Stimulated activated naive CD8-positive, alpha-beta T cell treated with anti-CD3 and anti-CD28 coated beads, Interleukin-15, amount 100 ng/mL, for 72 hours (primary cell): ENCODE data around the gene NUDT16L1.

Experiments used
- ATAC-seq: fragments of 150-1000 bp; cut with Tn5 transposase; 2 replicates; pipeline ENCODE4 v1.10.0; 2021; ENCODE audit warnings: mild to moderate bottlenecking, moderate library complexity
- DNase-seq, 2 donors: peaks; one replicate each; pipeline ENCODE4 v3.0.0; 2021 to 2022
- H3K27ac Mint-ChIP-seq, 2 donors: one replicate each; pipeline ENCODE4 v1.8.0; 2022; ENCODE audit warnings: mild to moderate bottlenecking in 2 of 2, mixed read lengths in 2 of 2, moderate library complexity in 2 of 2
- H3K27me3 Mint-ChIP-seq: one replicate; pipeline ENCODE4 v1.8.0; 2022; ENCODE audit warnings: mixed read lengths
- H3K4me1 Mint-ChIP-seq: one replicate; pipeline ENCODE4 v1.8.0; 2022; ENCODE audit warnings: mild to moderate bottlenecking, mixed read lengths
- H3K4me3 Mint-ChIP-seq, 2 donors: one replicate each; pipeline ENCODE4 v1.8.0; 2022; ENCODE audit warnings: mild to moderate bottlenecking in 2 of 2, mixed read lengths in 2 of 2, moderate library complexity in 1 of 2
- H3K9me3 Mint-ChIP-seq, 2 donors: one replicate each; pipeline ENCODE4 v1.8.0; 2022; ENCODE audit warnings: mixed read lengths in 2 of 2

The NUDT16L1 gene

DNA sequence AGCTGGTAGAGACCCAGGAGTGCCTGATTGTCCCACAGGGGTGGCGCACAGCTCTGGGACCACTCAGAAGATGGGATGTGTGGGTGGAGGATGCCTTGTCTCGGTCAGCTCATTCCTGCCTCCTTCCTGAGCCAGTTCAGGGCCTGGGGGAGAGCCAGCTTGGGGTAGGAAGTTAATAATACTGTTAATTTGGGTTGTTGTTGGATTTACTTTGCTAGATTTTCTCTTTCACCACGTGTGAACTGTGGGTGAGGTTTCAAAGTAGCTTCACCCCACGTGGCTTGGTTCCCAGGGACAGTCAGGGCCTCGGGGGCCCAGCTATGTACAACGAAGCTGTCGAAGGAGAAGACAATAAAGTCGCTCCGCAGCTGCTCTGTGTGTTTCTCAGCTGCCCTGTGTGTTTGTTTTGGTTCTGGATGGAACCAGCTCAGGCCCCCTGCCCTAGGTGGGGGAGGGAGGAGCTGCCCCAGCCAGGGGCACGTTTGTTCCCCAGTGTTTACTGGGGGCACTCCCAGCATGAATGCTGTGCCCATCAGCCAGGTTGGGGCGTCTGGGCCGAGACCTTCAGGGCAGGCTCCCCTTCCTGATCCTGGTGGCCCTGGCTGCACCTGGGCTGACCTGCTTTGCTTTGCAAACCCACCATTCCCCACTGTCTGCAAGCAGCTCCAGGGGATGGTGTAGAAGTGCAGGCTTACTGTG lies 2.3 kb downstream of the NUDT16L1 start:
- no peak for ATAC-seq

DNA sequence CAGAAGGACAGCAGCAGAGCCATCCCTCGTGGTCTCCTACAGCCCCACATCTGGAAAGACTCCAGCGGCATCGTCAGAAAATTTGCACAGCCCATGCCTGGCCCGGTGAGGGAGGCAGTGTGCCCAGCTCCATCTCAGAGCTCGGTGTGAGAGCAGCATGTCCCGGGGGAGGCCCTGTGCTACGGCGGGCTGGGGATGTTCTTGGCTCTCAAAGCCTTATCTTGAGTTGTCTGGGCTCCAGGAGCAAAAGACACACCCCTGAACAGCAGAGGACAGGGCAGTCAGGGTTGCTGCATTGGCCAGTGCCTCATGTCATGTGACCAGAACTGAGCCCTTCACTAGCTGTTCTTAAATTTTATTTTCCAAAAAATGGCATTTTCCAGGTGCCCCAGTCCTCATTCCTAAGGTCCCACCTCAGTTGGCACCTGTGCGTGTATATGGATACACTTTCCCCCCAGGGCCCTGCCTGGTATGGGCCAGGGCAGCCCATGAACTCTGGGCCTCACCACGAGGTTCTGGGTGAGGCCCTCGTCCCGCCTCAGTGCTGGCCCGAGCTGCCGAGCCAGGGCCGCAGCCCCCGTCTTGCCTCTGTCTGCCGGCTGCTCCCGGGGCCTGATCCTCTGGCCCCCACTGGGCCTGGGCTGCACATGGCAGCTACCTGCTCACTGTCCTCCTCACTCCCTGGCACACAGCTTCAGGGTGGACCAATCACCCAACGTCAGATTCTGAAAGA lies 3.0 kb downstream of the NUDT16L1 start:
- Mint-ChIP-seq H3K9me3 (no peaks in the 10 kb centered on the region), H3K27me3 (no peaks in the 10 kb centered on the region), H3K4me3 (no peak overlapping the region), H3K4me1 (peaks cover 61% of the 10 kb centered on the region), H3K27ac (peak overlapping the region; percentile 74 to 93)
- ATAC-seq (no peak), DNase-seq (no peak)

More for the DNA sequence above, 2.3 kb downstream of the NUDT16L1 start:
- H3K27ac Mint-ChIP-seq = peak overlapping the region in 1 of 2 donors; percentile 95
- no peaks in the 10 kb centered on the region for H3K27me3 Mint-ChIP-seq
- no peaks in the 10 kb centered on the region for H3K9me3 Mint-ChIP-seq
- peaks cover 62% of the 10 kb centered on the region for H3K4me1 Mint-ChIP-seq
- peak overlapping the region in 1 of 2 donors; percentile 91 for H3K4me3 Mint-ChIP-seq
- DNase-seq = no peak

DNA sequence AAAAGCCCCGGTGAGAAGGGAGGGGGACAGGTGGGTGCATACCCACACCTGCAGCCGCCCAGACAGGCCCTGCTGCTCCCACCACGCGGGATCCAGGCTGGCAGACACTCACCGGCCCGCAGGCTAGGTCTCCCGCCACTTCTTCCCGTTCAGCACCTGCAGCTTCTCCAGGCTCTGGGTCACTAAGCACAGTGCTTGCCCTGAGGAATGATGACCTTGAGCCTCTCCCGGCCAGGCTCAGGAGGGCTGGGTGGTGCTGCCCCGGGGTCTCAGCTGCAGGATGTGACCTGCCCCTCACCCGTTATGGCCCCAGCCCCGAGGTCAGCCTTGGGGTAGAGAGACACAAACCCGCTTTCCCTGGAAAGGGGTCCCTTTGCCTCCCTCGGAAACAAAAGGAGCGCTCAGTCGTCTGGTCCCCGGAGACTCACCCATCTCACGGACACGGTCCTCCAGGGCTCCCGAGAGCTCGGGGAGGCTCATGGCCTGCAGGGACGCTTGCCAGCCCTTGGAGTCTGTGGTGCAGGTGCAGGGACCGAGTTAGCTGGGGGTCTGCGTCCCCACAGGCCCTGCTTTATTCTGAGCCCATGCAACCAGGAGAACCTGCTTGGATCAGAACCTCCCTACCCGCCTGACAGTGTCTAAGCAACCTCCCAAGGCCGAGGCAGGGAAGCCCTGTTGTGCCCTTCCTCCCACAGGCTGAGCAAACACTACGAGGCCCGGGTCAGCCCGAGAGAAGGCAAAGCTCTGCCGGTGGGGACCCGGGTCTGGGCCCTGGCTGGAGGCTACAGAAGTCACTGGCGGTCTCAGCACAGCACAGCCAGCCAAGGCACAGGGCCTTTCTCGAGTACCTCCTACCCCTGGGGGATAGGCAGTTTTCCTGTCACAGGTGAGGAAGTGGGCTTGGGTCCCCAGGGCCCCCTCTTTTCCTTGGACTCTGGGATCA lies 3.8 kb downstream of the NUDT16L1 start:
- Mint-ChIP-seq H3K4me3 (no peak overlapping the region), H3K27ac (peak overlapping the region in 1 of 2 donors; percentile 74), H3K4me1 (peaks cover 59% of the 10 kb centered on the region), H3K27me3 (no peaks in the 10 kb centered on the region), H3K9me3 (no peaks in the 10 kb centered on the region)
- DNase-seq (no peak), ATAC-seq (no peak)

DNA sequence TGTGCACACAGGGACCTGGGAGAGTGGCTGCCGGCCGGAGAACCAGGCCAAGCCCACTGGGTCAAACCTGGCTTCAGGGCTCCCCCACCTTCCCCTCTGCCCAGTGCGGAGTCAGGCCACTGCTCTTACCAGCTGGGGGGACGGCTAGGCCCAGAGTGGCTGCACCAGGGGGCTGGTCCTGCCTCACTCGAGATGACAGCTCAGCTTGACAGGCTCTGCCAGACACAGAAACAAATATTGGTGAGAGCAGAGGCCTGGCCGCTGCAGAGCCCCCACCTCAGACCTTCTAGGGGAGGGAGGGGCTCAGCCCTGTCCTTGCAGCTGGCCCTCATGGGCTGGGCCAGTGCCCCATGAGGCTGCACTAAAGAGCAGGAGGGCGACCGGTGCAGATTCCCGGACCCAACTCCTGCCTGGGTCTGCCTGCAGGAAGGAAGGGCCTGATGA lies 4.5 kb downstream of the NUDT16L1 start:
- H3K4me3 Mint-ChIP-seq = no peak overlapping the region
- peaks cover 52% of the 10 kb centered on the region for H3K4me1 Mint-ChIP-seq
- H3K27me3 Mint-ChIP-seq = no peaks in the 10 kb centered on the region
- no peak for ATAC-seq
- H3K27ac Mint-ChIP-seq = peak overlapping the region in 1 of 2 donors; percentile 93
- DNase-seq = no peak
- no peaks in the 10 kb centered on the region for H3K9me3 Mint-ChIP-seq

DNA sequence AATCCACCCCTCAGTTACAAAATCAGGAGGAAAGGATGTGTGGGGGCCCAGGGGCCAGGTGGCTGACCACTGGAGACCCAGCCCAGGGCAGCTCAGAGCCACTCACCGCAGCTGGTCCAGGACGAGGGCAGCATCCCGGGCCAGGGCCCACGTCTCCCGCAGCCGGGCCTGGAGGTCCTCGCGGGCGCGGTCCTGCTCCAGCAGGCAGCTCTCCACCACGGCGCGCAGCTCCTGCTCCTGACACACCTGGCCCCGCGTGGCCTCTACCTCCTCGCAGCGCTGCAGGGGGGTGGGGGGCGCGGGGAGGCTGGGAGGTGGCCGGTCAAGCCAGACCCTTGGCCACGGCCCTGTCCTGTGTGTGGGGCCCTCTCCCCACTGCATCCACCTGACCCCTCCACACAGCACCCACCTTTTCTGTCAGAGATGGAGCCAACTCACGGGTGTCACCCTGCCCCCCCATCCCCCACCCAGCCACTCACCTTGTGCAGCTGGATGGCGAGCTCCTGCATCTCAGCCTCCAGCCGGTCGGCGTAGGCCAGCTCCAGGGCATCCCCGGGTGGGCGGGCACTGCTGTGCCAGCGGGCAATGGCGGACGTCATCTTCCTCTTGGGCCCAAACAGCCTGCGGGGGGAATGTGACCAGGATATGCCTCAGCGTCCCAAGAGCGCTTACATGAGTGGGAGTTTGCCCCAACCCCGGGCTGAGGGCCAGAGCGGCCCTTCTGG lies 5.1 kb downstream of the NUDT16L1 start:
- ATAC-seq (no peak), DNase-seq (no peak)
- Mint-ChIP-seq H3K4me1 (peaks cover 50% of the 10 kb centered on the region), H3K9me3 (no peaks in the 10 kb centered on the region), H3K4me3 (no peak overlapping the region), H3K27me3 (no peaks in the 10 kb centered on the region), H3K27ac (peak overlapping the region in 1 of 2 donors; percentile 93)

- no peak for ATAC-seq
- DNase-seq = no peak
- Mint-ChIP-seq H3K9me3 (no peaks in the 10 kb centered on the region), H3K27me3 (no peaks in the 10 kb centered on the region), H3K4me3 (no peak overlapping the region), H3K4me1 (peaks cover 50% of the 10 kb centered on the region), H3K27ac (peak overlapping the region in 1 of 2 donors; percentile 74)
Measured at GRCh38 chr16:4699046-4699556, 5.7 kb downstream of the NUDT16L1 start.

DNA sequence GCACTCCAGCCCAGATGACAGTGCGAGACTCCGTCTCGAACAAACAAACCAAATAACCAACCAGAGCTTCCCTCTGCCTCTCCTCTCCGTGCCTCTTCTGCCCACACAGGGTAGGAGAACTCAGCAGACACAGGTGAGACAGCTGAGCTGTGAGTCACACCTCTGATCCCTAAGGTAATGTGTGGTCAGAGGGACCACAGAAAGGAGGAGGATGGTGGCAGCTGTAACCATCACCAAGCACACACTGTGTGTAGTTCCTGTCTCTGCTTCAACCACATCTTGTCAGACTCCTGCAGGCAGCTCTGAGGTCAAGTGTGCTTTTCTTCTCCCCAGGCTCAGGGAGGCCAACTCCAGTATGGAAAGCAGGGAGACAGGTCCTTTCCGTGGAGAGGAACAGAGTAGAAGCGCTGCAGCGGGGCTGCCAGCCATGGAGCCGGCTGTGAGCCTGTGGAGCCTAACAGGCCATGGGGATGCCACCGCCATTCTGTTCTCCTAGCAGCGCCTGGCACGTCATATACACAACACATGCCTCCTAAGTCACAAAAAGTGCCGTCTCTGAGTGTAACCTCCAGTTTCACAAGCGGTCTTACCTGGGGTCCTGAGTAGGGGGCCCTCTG lies 7.1 kb downstream of the NUDT16L1 start:
- Mint-ChIP-seq H3K4me3 (peak overlapping the region in 1 of 2 donors; percentile 39), H3K27me3 (no peaks in the 10 kb centered on the region), H3K9me3 (no peaks in the 10 kb centered on the region), H3K4me1 (peaks cover 38% of the 10 kb centered on the region), H3K27ac (peak overlapping the region; percentile 19 to 86)
- ATAC-seq (peak; percentile 89), DNase-seq (peak; percentile 40 to 50)

- Mint-ChIP-seq H3K4me1 (peaks cover 31% of the 10 kb centered on the region), H3K27ac (no peak overlapping the region), H3K4me3 (no peak overlapping the region), H3K9me3 (no peaks in the 10 kb centered on the region), H3K27me3 (no peaks in the 10 kb centered on the region)
- DNase-seq = no peak
- ATAC-seq = no peak
Measured at GRCh38 chr16:4700997-4701743, 7.8 kb downstream of the NUDT16L1 start.

DNA sequence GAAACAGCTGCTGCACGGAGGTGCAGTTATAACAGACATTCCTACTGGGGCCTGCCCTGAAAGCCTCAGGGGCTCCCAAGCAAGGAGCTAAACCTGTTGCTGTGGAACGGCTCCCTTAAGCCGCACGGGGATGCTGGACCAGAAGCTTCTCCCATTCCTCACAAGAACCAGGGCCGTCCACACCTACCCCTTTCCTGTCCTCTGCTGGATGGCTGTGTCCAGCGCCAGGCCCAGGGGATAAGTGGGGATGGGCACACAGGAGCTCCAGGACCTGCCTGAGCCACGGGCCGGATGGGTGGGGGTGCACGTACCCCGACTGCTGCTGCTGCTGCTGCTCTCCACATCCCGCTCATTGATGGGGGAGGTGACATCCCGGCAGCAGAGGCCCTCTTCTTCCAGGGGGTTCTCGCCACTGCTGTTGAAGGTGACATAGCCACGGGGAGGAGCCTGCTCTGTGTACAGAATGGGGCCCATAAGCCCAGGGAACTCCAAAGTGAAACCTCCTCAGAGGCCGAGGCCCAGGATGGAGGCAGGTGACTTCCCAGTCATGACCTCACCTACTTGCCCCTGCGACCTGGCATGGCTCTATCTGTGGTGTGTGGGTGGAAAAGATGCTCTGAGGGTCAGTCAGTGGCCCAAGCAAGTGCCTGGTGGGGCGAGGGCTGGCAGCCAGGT lies 8.6 kb downstream of the NUDT16L1 start:
- no peak overlapping the region for H3K27ac Mint-ChIP-seq
- peaks cover 30% of the 10 kb centered on the region for H3K4me1 Mint-ChIP-seq
- no peak for ATAC-seq
- no peaks in the 10 kb centered on the region for H3K27me3 Mint-ChIP-seq
- H3K4me3 Mint-ChIP-seq = no peak overlapping the region
- DNase-seq = no peak
- H3K9me3 Mint-ChIP-seq = no peaks in the 10 kb centered on the region

GRCh38 chr16:4702466-4702808 lies 9.1 kb downstream of the NUDT16L1 start:
- no peaks in the 10 kb centered on the region for H3K9me3 Mint-ChIP-seq
- H3K4me1 Mint-ChIP-seq = peaks cover 29% of the 10 kb centered on the region
- no peak for DNase-seq
- no peak overlapping the region for H3K27ac Mint-ChIP-seq
- no peak for ATAC-seq
- H3K27me3 Mint-ChIP-seq = no peaks in the 10 kb centered on the region
- H3K4me3 Mint-ChIP-seq = no peak overlapping the region

- Mint-ChIP-seq H3K4me3 (no peak overlapping the region), H3K27ac (no peak overlapping the region), H3K9me3 (no peaks in the 10 kb centered on the region), H3K4me1 (peaks cover 29% of the 10 kb centered on the region), H3K27me3 (no peaks in the 10 kb centered on the region)
- ATAC-seq = no peak
- no peak for DNase-seq
Measured at GRCh38 chr16:4703906-4704305, 10.5 kb downstream of the NUDT16L1 start.

DNA sequence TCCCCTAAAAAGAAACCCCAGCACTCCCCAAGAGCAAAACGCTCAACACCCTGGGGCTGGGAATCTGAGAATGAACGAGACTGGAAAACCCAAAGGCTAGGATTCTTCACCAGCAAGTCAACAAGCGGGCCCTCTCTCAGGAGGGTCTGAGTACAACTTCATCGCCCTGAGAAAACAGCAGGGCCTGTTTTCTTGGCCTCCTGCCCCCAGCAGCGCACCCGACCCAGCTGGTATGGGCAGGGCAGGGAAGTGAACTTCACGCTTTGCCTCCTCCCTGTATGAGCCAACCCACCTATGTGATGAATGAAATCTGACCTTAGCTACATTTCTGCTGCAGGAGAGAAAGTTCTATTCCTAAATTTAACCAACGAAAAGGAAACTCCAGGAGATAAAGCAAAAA lies 11.1 kb downstream of the NUDT16L1 start:
- DNase-seq = no peak
- H3K9me3 Mint-ChIP-seq = no peaks in the 10 kb centered on the region
- peaks cover 23% of the 10 kb centered on the region for H3K4me1 Mint-ChIP-seq
- peak overlapping the region in 1 of 2 donors; percentile 67 for H3K27ac Mint-ChIP-seq
- no peaks in the 10 kb centered on the region for H3K27me3 Mint-ChIP-seq
- H3K4me3 Mint-ChIP-seq = no peak overlapping the region
- ATAC-seq = no peak

GRCh38 chr16:4704913-4705312 lies 11.6 kb downstream of the NUDT16L1 start:
- DNase-seq (no peak), ATAC-seq (no peak)
- peaks cover 19% of the 10 kb centered on the region for H3K4me1 Mint-ChIP-seq
- H3K27me3 Mint-ChIP-seq = no peaks in the 10 kb centered on the region
- no peaks in the 10 kb centered on the region for H3K9me3 Mint-ChIP-seq
- H3K4me3 Mint-ChIP-seq = no peak overlapping the region
- H3K27ac Mint-ChIP-seq = peak overlapping the region in 1 of 2 donors; percentile 67
